Left lung (tissue), 10 donors: ENCODE data around the gene CHRNB1. TPM values are rescaled to one million over a fixed set of nuclear protein-coding genes. Genes with fewer than 3 reads are reported as not detected.
"Not testable (repeated sequence)": the region's sequence is repeated elsewhere in the genome, so short reads cannot be mapped to it uniquely, and the experiment has no call there.

Source experiments
- ATAC-seq: fragments of 200-7000 bp; cut with Tn5 transposase; one replicate; pipeline ENCODE4 v1.9.1; 2020; ENCODE audit warnings: moderate library complexity
- DNase-seq, 4 donors: peaks; one replicate each; pipeline ENCODE4 v3.0.0-alpha.2; 2013 to 2020
- H3K27ac ChIP-seq, 2 donors: fragments of 200-600 bp; sonication (generic) in 1 of 2; one replicate each; pipeline versions ENCODE4 v1.5.0 to v1.8.0; 2020 to 2021
- H3K27me3 ChIP-seq, 2 donors: fragments of 200-600 bp; sonication (generic) in 1 of 2; one replicate each; pipeline versions ENCODE4 v1.5.0 to v1.8.0; 2020 to 2021
- H3K36me3 ChIP-seq, 2 donors: fragments of 200-600 bp; sonication (generic) in 1 of 2; one replicate each; pipeline versions ENCODE4 v1.5.0 to v1.8.0; 2020 to 2021
- H3K4me1 ChIP-seq, 2 donors: fragments of 200-600 bp; one replicate each; pipeline ENCODE4 v1.8.0; 2021
- H3K4me3 ChIP-seq, 2 donors: fragments of 200-600 bp; sonication (generic) in 1 of 2; one replicate each; pipeline versions ENCODE4 v1.5.0 to v1.8.0; 2020 to 2021; ENCODE audit warnings: mild to moderate bottlenecking in 1 of 2
- H3K9me3 ChIP-seq, 2 donors: fragments of 200-600 bp; sonication (generic) in 1 of 2; one replicate each; pipeline versions ENCODE4 v1.5.0 to v1.8.0; 2020 to 2021
- intact Hi-C, 2 donors: fragments of 100-400 bp; cut with DNase I; formaldehyde crosslinking; loops; one replicate each; pipeline versions ENCODE4 v1.11.2 to v1.14.2; 2022
- polyA plus RNA-seq, 6 donors: library from polyadenylated mRNA; unstranded; fragments of 120-200 nt; gene quantifications; one replicate each; pipeline ENCODE4 v1.2.1, GENCODE V29; 2013; ENCODE audit not compliant: insufficient read length in 6 of 6
- total RNA-seq, 2 donors: library from RNA; stranded (reverse); fragmentation: NEBNext Ultra II Directional; extraction: Animal tissue kit (Norgen Biotek cat#: 25700); gene quantifications; one replicate each; pipeline ENCODE4 v1.2.1, GENCODE V29; 2021
- TF ChIP-seq, protein P1 (sequence below), 2 donors: fragments of 200-600 bp; sonication (generic) in 1 of 2; IDR thresholded peaks; one replicate each; pipeline versions ENCODE4 v1.5.0 to v1.8.0; 2021; ENCODE audit warnings: antibody characterized with exemption in 2 of 2
- donor health status: DM: no; HTN: yes; CAD: no.
- donor health status: DM: no; HTN: no; CAD: no.

The CHRNB1 gene
- total and polyA plus RNA-seq, 8 donors, result 7.0 to 12.1 (median 9.9) TPM

DNA sequence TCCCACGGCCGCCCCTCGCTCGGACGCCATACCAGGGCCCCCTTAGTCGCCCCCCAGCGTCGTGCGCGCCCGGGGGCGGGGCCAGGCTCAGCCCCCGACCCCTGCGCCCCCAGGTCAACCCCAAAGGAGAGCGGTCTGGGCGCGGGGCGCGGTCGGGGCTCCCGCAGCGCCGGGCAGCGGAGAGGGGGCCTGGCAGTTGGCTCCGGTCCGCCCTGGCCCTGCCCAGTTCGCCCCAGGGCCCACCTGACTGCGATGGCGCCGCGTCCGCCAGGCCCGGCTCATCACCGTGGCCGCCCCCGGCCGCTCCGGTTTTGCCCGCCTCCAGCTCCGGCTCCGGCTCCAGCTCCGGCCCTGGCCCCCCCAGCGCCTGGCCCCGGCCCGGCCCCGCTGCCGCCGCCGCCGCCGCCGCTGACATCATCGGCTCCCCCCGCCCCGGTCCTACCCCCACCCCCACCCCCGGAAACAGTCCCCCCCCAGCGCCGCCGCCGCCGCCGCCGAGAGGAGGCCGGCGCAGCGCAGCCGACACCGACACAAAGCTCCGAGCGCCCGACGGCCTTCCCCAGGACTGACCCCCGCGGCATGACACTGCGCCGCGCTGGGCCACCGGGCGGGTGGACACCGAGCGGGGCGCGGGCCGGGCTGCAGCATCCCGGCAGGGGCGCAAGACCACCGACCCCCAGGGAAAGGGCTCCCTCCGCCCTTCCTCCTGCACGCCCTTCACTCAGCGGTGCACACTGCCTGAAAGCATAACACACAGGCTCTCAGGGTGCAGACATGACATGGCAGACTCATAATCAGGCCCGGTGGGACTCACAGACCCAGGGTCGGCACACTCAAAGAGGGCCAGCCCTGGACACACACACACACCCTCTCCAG lies 34.6 kb downstream of the CHRNB1 start, which contains the start of gene ZBTB4:
TSS of gene ZBTB4 (minus strand) at position 419 of the 876 bp plus-strand sequence. CDS start 12,830 bp downstream, outside the sequence.
- H3K36me3 ChIP-seq, result no peaks in the 10 kb centered on the region
- H3K9me3 ChIP-seq, result no peaks in the 10 kb centered on the region
- peak; percentile 1 for ATAC-seq
- intact Hi-C loops, result no loop called here
- DNase-seq, result peak; percentile 45 to 89 (median 56)
- H3K4me3 ChIP-seq, result peak within 1 kb of the TSS; percentile 78 to 86
- H3K27me3 ChIP-seq, result no peaks in the 10 kb centered on the region
- TF ChIP-seq, protein P1, sequence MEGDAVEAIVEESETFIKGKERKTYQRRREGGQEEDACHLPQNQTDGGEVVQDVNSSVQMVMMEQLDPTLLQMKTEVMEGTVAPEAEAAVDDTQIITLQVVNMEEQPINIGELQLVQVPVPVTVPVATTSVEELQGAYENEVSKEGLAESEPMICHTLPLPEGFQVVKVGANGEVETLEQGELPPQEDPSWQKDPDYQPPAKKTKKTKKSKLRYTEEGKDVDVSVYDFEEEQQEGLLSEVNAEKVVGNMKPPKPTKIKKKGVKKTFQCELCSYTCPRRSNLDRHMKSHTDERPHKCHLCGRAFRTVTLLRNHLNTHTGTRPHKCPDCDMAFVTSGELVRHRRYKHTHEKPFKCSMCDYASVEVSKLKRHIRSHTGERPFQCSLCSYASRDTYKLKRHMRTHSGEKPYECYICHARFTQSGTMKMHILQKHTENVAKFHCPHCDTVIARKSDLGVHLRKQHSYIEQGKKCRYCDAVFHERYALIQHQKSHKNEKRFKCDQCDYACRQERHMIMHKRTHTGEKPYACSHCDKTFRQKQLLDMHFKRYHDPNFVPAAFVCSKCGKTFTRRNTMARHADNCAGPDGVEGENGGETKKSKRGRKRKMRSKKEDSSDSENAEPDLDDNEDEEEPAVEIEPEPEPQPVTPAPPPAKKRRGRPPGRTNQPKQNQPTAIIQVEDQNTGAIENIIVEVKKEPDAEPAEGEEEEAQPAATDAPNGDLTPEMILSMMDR (IDR thresholded peaks at IDR 0.05), result no peak
- H3K4me1 ChIP-seq, result peaks cover 35 to 60% of the 10 kb centered on the region in 2 donors
- H3K27ac ChIP-seq, result peak within 1 kb of the TSS; percentile 93 to 100

DNA sequence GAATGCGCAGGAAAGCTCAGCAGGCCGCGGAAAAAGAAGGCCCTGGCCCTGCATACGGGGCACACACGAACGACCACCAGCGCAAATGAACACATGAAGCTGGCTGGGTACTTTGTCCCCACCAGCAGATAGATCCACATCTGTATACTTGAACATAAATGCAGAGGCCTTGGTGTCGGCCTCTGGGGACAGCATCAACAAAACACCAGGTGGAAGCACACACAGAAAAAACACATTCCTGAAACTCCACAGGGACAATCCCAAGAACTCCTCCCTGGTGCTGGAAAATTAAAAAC lies 35.2 kb downstream of the CHRNB1 start:
- DNase-seq, result no peak
- H3K9me3 ChIP-seq, result no peaks in the 10 kb centered on the region
- peak overlapping the region; percentile 93 to 100 for H3K27ac ChIP-seq
- H3K27me3 ChIP-seq, result no peaks in the 10 kb centered on the region
- no peaks in the 10 kb centered on the region for H3K36me3 ChIP-seq
- ATAC-seq, result no peak
- H3K4me3 ChIP-seq, result peak overlapping the region; percentile 78 to 86
- peaks cover 34 to 56% of the 10 kb centered on the region in 2 donors for H3K4me1 ChIP-seq
- TF ChIP-seq, protein P1 (IDR thresholded peaks at IDR 0.05), result no peak
- intact Hi-C loops, result no loop called here

DNA sequence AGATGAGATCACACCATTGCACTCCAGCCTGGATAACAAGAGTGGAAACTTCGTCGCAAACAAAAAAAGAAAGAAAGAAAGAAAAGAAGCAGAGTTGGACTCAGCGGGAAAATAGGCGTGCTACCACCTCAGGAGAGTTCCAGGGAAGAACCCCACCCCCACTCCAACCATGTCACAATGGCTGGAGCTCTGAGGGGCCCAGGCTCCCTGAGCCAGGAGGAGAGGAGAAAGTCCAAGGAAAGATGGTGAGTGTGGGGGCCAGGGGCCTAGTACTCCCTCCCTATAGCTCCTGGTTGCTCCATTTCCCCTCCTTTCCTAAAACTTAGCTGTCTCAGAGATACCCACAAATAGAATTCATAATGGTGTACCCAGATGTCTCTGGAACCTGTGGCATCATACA lies 36.4 kb downstream of the CHRNB1 start, which contains the start of gene SLC35G6:
TSS of gene SLC35G6 (plus strand) at position 172 of the 400 bp plus-strand sequence. CDS start at position 243, 71 bp downstream.
- Histone ChIP-seq H3K27ac (peak within 1 kb of the TSS; percentile 93 to 100), H3K4me1 (peaks cover 28 to 56% of the 10 kb centered on the region in 2 donors), H3K4me3 (peak within 1 kb of the TSS in 1 of 2 donors; percentile 86)
- H3K27me3 ChIP-seq, ATAC-seq, H3K36me3 ChIP-seq, intact Hi-C loops, H3K9me3 ChIP-seq: not testable (repeated sequence)
- DNase-seq, result peak in 1 of 4 donors; percentile 21

DNA sequence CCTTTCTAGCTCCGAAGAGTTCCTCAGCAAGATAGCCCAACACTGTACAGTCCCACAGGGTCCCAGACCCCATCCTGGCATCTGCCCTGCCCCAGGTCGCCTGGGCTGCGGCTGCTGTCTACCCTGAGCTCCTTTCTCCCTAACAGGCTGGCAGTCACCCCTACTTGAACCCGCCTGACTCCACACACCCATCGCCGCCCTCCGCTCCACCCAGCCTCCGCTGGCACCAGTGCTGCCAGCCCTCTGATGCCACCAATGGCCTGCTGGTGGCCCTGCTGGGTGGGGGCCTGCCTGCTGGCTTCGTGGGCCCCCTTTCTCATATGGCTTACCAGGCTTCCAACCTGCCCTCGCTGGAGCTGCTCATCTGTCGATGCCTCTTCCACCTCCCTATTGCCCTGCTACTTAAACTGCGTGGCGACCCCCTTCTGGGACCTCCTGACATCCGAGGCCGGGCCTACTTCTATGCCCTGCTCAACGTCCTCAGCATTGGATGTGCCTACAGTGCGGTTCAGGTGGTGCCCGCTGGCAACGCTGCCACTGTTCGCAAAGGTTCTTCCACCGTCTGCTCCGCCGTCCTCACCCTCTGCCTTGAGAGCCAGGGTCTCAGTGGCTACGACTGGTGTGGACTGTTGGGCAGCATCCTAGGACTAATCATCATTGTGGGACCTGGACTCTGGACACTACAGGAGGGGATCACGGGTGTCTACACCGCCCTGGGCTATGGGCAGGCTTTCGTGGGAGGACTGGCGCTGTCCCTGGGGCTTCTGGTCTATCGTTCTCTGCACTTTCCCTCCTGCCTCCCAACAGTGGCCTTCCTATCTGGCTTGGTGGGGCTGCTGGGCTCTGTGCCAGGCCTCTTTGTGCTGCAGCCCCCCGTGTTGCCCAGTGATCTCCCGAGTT lies 37.2 kb downstream of the CHRNB1 start:
- peaks cover 28 to 56% of the 10 kb centered on the region in 2 donors for H3K4me1 ChIP-seq
- intact Hi-C loops, DNase-seq, H3K9me3 ChIP-seq, H3K27me3 ChIP-seq, H3K36me3 ChIP-seq, ATAC-seq, H3K4me3 ChIP-seq: not testable (repeated sequence)
- H3K27ac ChIP-seq, result peak overlapping the region in 1 of 2 donors; percentile 98

DNA sequence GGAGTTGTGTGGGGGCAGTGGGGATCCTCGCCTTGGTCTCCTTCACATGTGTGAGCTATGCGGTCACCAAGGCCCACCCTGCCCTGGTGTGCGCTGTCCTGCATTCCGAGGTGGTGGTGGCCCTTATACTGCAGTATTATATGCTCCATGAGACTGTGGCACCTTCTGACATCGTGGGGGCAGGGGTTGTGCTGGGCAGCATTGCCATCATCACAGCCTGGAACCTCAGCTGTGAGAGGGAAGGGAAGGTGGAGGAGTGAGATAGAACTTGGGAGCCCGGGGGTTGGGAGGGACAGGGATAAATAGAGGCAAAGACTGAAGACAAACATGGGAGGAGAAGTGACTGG lies 37.9 kb downstream of the CHRNB1 start:
- H3K36me3 ChIP-seq, intact Hi-C loops, DNase-seq, ATAC-seq, H3K9me3 ChIP-seq, H3K27me3 ChIP-seq: not testable (repeated sequence)
- peaks cover 28 to 56% of the 10 kb centered on the region in 2 donors for H3K4me1 ChIP-seq
- H3K4me3 ChIP-seq, result peak overlapping the region in 1 of 2 donors; percentile 66
- peak overlapping the region; percentile 98 to 100 for H3K27ac ChIP-seq

DNA sequence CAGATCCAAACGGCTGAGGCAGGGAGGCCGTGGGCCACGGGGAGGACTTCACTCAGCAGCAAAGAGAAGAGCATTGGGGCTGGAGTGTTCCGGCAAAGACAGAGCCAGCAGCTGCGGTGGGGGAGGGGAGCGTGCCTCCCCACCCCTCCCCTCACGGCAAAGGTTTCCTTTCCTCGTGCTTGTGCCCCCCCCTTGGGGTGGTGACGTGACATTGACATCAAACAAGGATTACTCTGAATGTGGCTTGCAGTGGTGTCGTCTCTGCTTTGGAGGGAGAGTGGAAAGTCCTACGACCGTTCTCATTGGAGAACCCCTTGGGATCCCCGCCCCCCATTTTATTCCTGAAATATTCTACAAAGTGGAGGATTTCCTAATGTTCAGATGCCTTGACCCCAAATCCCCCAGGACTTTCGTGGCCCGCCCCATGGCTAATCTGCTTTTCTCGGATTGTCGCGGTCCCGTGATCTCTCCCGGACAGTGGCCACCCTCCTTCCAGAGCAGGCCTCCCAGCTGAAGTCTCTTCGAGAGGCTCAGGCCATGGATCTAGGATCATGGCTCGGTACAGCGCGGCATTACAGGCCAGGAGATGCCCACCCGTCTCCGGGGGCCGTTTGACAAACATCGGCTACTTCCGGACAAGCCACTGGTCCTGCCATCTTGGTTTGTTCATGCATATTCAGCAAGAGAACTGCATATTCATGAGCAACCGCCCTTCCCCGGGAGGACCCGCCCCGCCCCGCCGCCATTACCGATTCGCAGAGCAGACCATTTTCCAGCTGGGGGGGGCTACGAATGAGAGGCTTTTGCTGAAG lies 38.6 kb downstream of the CHRNB1 start:
- H3K4me3 ChIP-seq, result peak overlapping the region; percentile 52 to 66
- peaks cover 0 to 3% of the 10 kb centered on the region in 2 donors for H3K36me3 ChIP-seq
- peak overlapping the region; percentile 98 to 100 for H3K27ac ChIP-seq
- DNase-seq (peak; percentile 87 to 96 (median 92)), ATAC-seq (peak; percentile 73)
- TF ChIP-seq, protein P1 (IDR thresholded peaks at IDR 0.05), result no peak
- intact Hi-C loops, result no loop called here
- peaks cover 29 to 54% of the 10 kb centered on the region in 2 donors for H3K4me1 ChIP-seq
- no peaks in the 10 kb centered on the region for H3K27me3 ChIP-seq
- no peaks in the 10 kb centered on the region for H3K9me3 ChIP-seq
